GM18861 (cell line): Measurements from ENCODE around the gene MCRIP2.

ENCODE experiments used
- ATAC-seq: cut with Tn5 transposase; IDR thresholded peaks from one replicate; pipeline ENCODE4 v1.9.1; 2021; ENCODE audit not compliant: unreplicated experiment

The MCRIP2 gene

DNA sequence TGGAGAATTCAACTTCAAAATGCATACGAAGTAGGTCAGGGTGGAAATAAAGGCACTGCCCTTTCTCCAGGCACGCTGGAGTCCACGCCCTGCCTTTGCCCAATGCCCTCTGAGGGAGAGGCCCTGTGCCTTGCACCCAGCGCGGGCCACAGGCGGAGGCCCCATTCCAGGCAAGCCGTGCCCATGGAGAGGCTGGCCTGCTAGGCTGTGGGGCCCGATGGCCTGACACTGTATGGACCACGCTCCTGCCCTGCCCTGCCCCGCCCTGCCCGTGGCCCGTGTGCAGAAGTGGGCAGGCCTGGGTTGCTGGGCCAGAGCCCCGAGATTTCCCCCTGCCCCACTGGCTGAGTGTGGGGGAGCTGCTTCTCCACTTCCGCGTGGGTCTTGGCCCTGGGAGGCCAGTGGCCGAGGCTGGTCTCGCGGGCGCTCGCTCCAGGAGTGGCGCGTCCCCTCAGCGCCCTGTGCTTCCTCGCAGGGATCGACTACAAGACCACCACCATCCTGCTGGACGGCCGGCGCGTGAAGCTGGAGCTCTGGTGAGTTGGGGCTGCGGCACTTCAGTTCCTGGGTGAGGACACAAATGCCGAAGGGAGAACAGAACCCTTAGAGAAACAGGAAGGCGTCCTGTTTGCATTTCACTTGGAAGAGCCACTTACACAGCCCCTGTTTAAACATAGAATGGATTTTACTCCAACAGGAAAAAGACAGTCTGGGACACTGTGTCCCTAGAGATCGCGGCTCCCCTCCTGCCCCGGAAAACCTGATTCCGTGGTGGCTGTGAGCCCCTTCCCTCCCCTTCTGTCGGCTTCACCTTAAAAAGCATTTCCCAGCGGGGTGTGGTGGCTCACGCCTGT, 24.7 kb upstream of the MCRIP2 start:
- no peak for ATAC-seq

DNA sequence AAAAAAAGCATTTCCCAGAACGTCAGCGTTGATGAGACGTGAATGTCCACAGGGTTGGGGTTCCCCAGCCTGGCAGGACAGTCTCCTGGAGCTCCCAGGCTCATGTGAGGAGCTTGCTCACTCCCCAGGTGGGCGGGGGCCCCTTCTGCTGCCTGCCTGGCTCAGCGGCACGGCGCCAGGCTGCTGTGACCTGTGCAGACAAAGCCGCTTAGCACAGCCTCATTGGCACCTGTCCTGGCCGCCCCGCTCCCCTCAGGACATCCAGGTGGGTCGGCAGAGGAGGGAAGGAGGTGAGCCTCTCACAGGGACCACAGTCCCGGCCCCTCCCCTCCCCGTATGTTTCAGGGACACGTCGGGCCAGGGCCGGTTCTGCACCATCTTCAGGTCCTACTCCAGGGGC, 23.8 kb upstream of the MCRIP2 start:
- no peak for ATAC-seq

DNA sequence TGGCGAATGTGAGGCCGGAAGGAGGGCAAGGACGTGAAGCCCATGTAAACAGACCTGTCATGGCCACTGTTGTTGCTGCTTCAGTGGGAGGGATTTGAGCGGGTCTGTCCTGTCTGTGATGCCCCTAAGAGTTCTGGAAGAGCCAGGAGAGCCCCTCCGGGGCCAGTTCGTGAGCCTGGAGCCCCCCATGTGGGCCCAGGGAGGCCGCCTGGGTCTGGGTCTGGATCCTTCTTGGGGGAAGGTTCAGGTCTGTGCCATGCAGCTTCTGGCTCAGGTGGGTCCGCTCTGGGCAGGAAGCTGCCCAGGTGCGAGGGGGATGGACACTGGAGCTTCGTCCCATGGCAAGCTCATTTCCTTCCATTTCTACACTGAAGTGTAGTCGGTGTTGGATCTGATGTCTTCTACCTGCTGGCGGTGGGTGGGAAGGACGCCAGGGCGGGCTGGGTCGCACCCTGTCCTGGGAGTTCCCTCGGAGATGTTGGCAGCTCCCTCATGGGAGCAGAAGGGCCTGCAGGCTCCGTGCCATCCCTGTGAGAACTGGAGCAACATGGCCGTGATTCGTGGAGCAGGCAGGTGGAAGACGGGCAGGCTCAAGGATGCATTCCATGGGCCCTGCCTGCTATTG, 22.0 kb upstream of the MCRIP2 start:
- ATAC-seq: no peak

DNA sequence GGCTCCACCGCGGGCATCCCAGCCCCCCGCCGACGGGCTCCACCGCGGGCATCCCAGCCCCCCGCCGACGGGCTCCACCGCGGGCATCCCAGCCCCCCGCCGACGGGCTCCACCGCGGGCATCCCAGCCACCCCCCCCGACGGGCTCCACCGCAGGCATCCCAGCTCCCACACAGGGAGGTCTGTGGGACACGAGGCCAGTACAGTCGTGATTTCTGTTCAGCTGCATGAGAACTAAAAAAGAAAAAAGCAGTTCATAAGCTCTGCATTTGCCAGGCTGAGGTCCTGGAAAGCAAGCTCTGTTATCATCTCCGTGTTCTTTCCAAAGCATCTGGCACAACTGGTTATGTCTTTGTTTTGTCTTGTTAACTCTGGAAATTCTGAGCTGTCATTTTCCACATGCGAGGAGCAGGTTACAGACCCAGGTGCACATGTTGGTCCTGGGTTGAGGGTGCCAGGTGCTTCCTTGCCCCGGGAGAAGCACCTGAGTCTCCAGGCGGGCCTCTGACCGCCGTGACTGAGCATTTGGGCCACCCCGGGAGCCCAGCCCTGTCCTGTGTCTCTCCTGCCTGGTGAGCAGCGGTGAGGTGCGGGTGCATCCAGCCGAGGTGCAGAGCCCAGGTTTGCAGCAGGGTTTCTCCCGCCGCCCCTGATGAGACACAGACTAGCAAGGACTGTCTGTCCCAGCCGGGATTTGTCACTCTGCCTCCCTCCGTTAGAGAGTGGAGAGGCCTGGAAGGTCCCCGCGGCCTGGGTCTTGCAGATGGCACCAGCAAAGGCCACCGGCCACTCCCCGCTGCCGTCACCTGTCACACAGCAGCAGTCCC, 20.7 kb upstream of the MCRIP2 start:
- ATAC-seq: no peak

DNA sequence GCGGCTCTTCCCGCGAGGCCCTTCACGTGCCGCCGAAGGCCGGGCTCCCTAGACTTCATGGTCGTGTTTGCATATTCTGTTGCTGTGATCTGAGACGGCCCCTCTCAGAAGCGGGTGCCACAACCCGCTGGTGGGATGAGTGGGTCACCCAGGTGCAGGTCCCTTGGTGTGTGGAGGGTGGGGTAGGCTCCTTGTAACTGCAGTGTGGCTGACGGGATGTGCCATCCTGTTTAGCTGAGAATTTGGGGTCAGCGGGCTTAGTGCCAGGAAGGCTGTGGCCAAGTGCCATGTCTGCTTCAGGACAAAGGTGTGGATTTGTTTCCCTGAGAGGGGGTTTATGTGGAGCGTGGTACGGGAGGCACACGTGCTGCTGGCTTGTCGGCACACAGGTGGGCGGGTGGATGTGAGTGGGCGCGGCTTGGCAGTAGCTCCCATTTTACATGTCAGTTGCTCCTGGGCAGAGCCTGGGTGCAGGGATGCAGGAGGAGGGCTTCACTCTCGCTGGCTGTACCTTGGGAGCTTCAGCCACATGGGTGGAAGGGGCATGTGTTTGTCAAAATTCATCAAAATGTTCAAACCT, 20.0 kb upstream of the MCRIP2 start:
- no peak for ATAC-seq

DNA sequence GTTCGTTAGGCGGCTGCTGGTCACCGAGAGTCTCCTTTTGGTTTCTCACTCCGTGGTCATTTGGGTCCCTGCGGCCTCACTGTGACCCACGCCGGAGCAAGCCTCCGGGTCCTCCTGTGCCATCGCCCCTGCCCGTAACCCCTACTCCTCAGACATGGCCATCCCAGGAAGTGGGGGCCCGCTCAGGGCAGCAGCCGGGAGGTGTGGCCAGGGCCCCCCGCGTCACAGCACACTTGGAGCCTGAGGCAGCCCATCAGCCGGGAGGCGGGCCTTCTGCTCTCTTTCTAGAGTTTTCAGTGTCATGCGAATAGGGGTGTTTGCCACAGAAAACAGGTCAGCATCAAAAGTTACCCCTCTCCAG, 18.7 kb upstream of the MCRIP2 start:
- ATAC-seq: no peak

DNA sequence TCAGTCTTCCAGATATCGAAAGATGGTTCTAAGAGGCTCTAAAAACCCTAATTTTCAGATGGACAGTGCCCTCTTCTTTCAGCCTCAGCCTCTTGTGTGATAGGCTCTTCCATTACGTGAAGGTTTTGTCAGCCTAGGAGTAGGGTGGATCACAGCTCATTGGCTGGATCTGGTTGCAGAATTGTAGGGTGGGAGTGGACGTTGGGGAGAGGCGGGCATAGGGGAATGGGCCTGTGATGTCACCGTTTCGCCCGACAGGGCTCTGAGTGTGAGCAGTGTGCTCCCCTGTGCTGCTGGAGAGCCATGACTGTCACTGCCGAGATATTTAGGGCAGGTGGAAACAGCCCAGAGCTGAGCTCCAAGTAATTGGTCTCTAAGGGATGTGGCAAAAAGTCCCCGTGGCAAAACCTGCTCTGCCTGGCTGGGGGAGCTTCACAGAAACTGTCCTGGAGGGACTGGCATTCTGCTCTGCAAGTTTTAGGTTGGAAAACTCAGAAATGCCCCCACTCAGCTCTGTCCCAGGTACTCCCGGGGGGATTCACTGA, 17.0 kb upstream of the MCRIP2 start:
- ATAC-seq: no peak

DNA sequence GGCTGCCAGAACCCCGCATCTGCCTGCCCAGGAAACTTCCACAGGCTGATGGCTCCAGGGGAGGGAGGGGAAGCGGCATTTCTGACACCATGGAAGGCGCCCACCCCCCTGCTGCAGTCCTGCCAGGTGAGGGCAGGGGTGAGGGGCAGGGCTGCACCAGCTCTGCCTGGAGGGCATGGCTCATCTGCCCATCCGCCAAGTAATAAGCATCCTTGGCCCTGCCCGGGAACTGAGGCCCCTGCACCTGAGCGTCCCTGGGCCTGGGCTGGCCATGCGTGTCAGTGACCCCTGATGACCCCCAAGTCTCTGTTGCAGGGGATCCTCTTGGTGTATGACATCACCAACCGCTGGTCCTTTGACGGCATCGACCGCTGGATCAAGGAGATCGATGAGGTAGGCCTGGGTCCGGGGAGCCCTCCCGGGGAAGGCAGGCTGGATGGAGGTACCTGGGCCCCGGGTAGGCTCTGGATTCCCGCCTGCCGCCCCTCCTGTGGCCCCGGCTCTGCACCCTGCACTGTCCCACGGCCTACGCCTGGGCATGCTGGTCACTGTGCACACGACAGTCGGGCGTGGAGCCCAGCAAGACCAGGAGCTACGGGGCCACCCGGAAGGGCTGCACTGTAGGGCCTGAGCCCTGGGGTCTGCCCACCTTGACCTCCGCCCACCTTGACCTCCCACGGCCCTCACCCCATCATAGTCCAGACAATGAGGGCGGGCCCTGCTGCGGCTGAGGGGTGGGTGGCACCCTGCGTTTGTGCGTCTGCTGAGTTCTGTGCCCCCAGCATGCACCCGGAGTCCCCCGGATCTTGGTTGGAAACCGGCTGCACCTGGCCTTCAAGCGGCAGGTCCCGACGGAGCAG, 16.3 kb upstream of the MCRIP2 start:
- ATAC-seq: no peak

DNA sequence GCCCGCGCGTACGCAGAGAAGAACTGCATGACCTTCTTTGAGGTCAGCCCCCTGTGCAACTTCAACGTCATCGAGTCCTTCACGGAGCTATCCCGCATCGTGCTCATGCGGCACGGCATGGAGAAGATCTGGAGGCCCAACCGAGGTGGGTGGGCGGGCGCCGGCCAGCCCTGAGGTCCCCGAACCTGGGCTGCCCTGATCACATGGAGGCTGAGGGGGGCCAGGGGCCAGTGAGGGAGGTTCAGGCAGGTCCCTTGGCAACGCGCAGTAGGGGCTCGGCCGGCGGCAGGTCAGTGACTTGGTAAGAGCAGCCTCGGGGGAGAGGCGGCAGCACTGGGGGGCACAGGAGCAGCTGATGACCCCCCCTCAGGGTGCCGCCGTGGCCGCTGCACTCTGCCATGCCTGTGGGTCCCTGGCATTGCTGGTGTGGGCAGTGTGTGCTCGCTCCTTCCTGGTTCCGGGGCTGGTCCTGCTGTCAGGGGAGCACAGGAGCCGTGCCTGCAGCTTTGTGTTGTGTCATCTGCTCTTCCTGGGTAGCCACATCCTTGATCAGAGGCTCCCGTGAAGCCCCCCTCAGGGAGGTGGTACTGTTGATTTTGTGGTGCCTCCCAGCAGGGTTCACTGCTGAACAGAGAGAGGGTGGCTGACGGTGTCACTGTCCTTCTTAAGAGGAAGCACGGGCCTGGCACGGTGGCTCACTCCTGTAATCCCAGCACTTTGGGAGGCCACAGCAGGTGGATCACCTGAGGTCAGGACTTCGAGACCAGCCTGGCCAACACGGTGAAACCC, 15.5 kb upstream of the MCRIP2 start:
- no peak for ATAC-seq

DNA sequence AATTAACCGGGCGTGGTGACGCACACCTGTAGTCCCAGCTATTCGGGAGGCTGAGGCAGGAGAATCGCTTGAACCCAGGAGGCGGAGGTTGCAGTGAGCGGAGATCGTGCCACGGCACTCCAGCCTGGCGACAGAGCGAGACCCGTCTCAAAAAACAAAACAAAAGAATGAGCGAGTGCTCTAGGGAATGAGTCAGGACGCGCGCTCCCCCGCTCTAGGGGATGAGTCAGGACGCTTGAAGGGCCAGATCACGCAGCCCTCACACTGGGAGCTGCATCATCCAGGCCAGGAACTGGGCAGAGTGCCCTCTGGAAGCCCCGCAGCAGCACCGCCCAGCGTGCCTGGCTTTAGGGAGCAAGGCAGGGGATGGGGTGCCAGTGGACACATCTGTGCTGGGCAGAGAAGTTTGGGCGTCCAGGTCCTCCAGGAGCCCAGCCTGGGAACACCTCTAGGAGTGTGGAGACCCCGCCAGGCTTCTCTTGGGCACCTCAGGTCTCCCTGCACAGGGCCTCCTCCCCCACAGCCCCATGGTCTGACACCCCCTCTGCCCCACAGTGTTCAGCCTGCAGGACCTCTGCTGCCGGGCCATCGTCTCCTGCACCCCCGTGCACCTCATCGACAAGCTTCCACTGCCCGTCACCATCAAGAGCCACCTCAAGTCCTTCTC, 14.7 kb upstream of the MCRIP2 start:
- no peak for ATAC-seq

DNA sequence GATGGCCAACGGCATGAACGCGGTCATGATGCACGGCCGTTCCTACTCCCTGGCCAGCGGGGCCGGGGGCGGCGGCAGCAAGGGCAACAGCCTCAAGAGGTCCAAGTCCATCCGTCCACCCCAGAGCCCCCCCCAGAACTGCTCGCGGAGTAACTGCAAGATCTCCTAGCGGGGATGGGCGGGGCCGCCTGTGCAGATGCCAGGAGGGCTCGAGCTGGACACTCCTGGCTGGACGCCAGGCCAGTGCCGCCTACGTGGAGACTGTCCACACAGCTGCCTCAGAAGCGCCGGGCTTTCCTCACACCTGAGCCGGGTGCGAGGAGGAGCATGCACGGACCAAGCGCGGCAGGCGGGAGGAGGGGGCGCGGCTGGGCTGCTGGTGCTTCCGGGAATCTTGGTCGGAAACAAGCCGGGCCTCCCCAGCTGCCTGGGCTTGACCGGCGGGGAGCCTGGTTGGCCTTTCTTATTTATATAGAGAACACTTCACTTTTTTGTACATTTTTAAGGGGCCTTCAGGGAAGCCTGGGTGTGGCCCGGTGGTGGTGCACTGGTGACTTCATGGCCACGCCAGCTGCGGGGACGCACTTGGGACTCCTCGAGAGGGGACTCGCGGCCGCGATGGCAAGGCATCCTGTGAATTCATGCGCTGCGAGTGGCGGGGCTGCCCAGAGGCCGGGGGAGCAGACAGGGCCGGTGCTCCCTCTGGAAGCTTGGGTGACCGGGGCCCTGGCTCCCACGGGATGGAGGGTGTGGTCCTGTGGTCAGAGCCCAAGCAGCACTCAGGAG, 14.0 kb upstream of the MCRIP2 start:
- no peak for ATAC-seq

DNA sequence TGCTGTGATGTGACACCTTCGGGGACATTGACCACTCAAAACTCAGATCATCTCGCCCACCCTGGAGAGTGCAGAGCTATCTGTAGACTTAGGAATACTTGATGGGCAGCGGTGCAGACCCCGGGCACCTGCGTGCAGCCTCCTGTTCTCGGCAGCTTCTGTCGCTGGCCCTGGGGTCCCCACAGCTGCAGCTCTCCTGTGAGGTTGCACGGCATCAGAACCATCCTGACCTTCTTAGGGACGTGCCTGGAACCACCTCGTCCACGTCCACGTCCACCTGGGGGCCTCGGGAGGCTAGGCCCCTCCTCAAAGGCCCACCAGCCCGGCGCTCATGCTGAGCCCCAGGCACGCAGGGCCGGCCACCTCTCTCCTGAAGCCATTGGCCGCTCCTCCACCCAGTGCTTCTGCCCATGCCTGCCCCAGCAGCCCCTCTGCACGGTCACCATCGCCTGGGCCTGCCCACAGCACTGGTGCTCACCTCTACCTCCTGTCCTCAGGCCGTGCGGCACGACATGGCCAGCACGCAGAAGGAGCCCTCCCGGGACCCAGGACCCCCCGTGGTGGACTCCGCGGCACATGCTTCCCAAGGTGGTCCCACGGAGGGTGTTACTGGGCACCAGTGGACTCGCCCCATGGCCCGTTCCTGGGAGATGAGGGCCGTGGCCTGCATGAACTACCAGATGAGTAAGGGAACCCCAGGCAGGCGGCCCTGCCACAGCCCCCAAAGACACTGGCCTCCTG, 13.1 kb upstream of the MCRIP2 start:
- ATAC-seq: no peak

DNA sequence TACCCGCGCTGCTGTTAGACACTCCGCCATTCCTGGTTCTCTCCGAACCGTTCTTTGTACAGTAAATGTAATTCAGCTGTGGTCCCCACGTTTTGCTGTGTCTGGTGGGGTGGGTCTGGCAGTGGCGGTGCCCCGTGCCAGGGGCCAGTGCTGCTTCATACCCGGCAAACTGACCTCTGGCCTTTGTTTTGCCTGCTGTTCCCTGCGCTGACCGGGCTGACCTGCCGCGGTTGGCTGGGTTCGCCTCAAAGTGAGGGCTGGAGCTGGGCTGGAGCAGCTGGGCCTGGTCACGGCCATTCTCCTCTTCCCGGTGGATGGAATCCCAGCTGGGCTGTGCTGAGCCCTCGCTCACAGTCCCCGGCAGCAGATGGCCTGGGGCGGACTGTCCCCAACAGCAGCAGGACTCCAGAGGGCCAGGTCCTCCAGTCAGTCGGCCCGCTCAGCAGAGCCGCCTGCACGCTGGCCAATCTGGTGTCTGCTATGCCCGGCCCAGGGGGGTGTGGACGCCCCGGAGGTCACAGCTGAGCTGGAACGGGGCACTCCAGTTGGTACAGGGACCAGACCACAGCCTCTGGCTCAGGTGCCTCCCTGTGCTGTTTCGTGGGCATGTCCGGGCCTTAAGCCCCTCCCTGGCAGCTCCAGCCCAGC, 12.3 kb upstream of the MCRIP2 start:
- ATAC-seq: no peak

DNA sequence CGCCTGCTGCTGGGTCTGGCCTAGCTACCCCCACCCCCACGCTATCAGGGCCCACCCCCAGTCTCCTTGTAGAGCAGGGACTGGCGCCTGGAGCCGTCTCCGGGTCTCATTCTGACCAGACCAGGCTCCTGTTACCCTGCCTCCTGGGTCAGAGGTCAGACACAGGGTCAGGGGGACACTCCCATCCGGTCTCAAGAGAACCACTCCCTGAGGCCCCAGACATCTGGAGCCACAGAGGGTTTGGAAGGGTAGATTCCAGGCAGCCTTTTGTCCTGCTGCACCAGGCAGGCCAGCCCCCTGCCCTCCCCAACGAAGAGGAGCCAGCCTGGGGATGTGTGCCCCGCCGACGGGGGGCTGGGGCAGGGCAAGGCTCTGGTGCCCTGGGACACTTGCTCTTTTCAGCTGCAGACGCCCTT, 11.8 kb upstream of the MCRIP2 start:
- ATAC-seq: no peak

DNA sequence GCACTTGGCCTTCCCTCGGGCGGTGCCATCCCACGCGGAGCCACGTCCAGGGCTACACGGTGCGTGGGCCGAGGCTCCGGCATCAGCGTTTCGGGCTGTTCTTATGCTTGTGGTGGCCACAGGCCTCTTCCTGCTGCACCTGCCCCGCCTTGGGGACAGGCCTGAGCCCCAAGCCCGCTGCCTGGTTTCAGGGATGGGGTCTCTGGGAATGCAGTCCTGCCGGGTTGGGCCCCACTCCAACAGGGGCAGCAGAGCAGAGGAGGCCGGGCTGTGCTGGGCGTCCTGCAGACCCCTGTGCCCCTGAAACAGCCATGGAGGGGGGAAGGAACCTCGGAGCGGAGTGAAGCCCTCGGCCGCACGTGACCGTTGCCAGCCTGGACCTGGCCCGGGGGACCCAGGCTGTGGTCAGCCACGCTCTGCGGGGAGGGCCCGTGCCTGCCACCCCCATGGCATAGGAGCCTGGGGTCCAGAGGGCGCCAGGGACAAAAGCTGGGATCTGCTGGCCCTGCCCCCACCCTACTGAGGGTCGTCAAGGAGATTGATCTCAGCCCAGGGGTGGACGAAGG, 11.3 kb upstream of the MCRIP2 start:
- no peak for ATAC-seq

DNA sequence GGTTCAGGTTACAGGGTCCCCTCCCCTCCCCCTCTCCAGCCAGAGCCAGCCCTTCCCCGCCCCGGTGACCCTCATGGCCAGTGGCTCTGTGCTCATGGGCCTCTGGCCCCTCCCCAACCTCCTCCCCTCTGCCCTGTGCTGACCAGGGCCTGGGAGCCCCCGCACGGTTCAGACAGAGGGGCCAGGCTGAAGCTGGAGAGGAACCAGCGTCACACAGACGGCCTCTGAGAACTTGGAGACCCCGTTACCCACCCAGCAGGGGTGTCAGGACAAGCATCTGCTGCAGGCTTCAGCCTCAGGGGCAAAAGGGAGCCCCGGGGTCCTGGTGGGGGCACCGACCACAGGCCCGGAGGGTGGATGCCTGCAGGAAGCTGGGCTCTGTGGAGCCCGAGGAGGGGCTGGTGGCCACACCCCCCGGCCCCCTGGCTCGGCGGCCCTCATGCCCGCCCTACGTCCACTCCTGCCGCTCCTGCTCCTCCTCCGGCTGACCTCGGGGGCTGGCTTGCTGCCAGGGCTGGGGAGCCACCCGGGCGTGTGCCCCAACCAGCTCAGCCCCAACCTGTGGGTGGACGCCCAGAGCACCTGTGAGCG, 10.7 kb upstream of the MCRIP2 start, which contains the start of gene WFIKKN1:
WFIKKN1 (plus strand) TSS at position 171 of the 591 bp plus-strand sequence; CDS start at position 440, 269 bp downstream.
- no peak for ATAC-seq
